Measurements from ENCODE around the gene MRM2. TPM values are rescaled to one million over a fixed set of nuclear protein-coding genes. Genes with fewer than 3 reads are reported as not detected.
A peak's percentile ranks its signal among the peaks of the same experiment; 100 is the strongest.

MRM2 gene
- total and polyA plus RNA-seq, 10 of the 15 experiments (the other 5 are each of a cell fraction or from before 2014, with no cell fraction given), result 43.2 to 128 (median 71.4) TPM

- TF ChIP-seq PAX8 (IDR thresholded peaks at IDR 0.05) (peak; percentile 80; the same call in 1 of the 2 replicates), GATAD2B (conservative IDR thresholded peaks at IDR 0.05; ENCODE audit: low read depth) (peak; percentile 76; the same call in 1 of the 2 replicates), NKRF (conservative IDR thresholded peaks at IDR 0.05) (peak; percentile 75), JUND (IDR thresholded peaks at IDR 0.05; ENCODE audit: low read depth, low read length) (no peak), SMC3 (IDR thresholded peaks at IDR 0.05; ENCODE audit: borderline replicate concordance, low read length) (no peak), ZNF622 (IDR thresholded peaks at IDR 0.05) (no peak), E2F8 (IDR thresholded peaks at IDR 0.05; ENCODE audit: low read depth, partially characterized antibody) (peak; percentile 73), NBN (IDR thresholded peaks at IDR 0.05) (peak; percentile 76), REST (IDR thresholded peaks at IDR 0.05; ENCODE audit: low read depth, low read length) (0 out of 2 replicates have a peak, but pooled peaks have one; percentile 27), BCL3 (IDR thresholded peaks at IDR 0.05; ENCODE audit: borderline replicate concordance, insufficient read depth, low read depth, low read length, poor library complexity, severe bottlenecking) (no peak), PML (IDR thresholded peaks at IDR 0.05; ENCODE audit: low read length) (peak; percentile 76), RCOR1 (conservative IDR thresholded peaks at IDR 0.05; ENCODE audit: low read depth, low read length) (peak; percentile 98), ZZZ3 (IDR thresholded peaks at IDR 0.05; ENCODE audit: control insufficient read depth, insufficient read length, low read depth) (no peak), CHD4 (IDR thresholded peaks at IDR 0.05) (no peak), MEF2A (IDR thresholded peaks at IDR 0.05; ENCODE audit: insufficient read depth, low read depth, low read length) (no peak), DPF2 (IDR thresholded peaks at IDR 0.05) (peak; percentile 79), KAT2A (conservative IDR thresholded peaks at IDR 0.05; ENCODE audit: control insufficient read depth, low read depth, low read length) (no peak), NFIC (IDR thresholded peaks at IDR 0.05; ENCODE audit: low read depth, low read length) (no peak; the same call in 1 of the 2 replicates), POU2F2 (IDR thresholded peaks at IDR 0.05; ENCODE audit: borderline replicate concordance, low read depth, low read length) (peak; percentile 53; the same call in 2 of the 3 replicates), ZBED1 (IDR thresholded peaks at IDR 0.05; ENCODE audit: borderline replicate concordance) (peak; percentile 90; the same call in 1 of the 2 replicates), YBX1 (IDR thresholded peaks at IDR 0.05) (no peak)
These were observed 9.1 kb downstream of the MRM2 start, which contains the start of gene MAD1L1 (continued) for GRCh38 chr7:2232766-2233520.
